Measurements from ENCODE around the gene ING4.

ING4 gene

GRCh38 chr12:6697584-6698351 is 34.8 kb upstream of the ING4 start:
- Histone ChIP-seq H3K9ac (ENCODE audit: low read length in 5 of 5) (no peak overlapping the region), H3K4me1 (ENCODE audit: control insufficient read depth in 5 of 5, insufficient read depth in 5 of 5, low read length in 5 of 5) (peaks cover 0 to 15% (median 9%) of the 10 kb centered on the region in 5 donors), H3K27me3 (ENCODE audit: control insufficient read depth in 5 of 5, insufficient read depth in 4 of 5, low read length in 5 of 5) (peaks cover 47 to 70% (median 66%) of the 10 kb centered on the region in 5 donors), H3K36me3 (ENCODE audit: control insufficient read depth in 5 of 5, insufficient read depth in 5 of 5, low read length in 5 of 5) (no peaks in the 10 kb centered on the region), H3K27ac (ENCODE audit: low read depth, low read length) (no peak overlapping the region), H3K4me3 (ENCODE audit: low read depth in 1 of 5, low read length in 5 of 5) (no peak overlapping the region), H3K9me3 (ENCODE audit: control insufficient read depth in 5 of 5, low read length in 5 of 5) (no peaks in the 10 kb centered on the region)

GRCh38 chr12:6696690-6697583 is 34.0 kb upstream of the ING4 start:
- no peaks in the 10 kb centered on the region for H3K9me3 ChIP-seq (ENCODE audit: control insufficient read depth in 5 of 5, low read length in 5 of 5)
- peaks cover 0 to 15% (median 9%) of the 10 kb centered on the region in 5 donors for H3K4me1 ChIP-seq (ENCODE audit: control insufficient read depth in 5 of 5, insufficient read depth in 5 of 5, low read length in 5 of 5)
- peaks cover 45 to 69% (median 63%) of the 10 kb centered on the region in 5 donors for H3K27me3 ChIP-seq (ENCODE audit: control insufficient read depth in 5 of 5, insufficient read depth in 4 of 5, low read length in 5 of 5)
- H3K27ac ChIP-seq (ENCODE audit: low read depth, low read length): no peak overlapping the region
- no peak overlapping the region for H3K4me3 ChIP-seq (ENCODE audit: low read depth in 1 of 5, low read length in 5 of 5)
- no peaks in the 10 kb centered on the region for H3K36me3 ChIP-seq (ENCODE audit: control insufficient read depth in 5 of 5, insufficient read depth in 5 of 5, low read length in 5 of 5)
- H3K9ac ChIP-seq (ENCODE audit: low read length in 5 of 5): no peak overlapping the region

- Histone ChIP-seq H3K9me3 (ENCODE audit: control insufficient read depth in 5 of 5, low read length in 5 of 5) (no peaks in the 10 kb centered on the region), H3K4me3 (ENCODE audit: low read depth in 1 of 5, low read length in 5 of 5) (no peak overlapping the region), H3K4me1 (ENCODE audit: control insufficient read depth in 5 of 5, insufficient read depth in 5 of 5, low read length in 5 of 5) (peaks cover 0 to 10% (median 5%) of the 10 kb centered on the region in 5 donors), H3K27ac (ENCODE audit: low read depth, low read length) (no peak overlapping the region), H3K36me3 (ENCODE audit: control insufficient read depth in 5 of 5, insufficient read depth in 5 of 5, low read length in 5 of 5) (no peaks in the 10 kb centered on the region), H3K27me3 (ENCODE audit: control insufficient read depth in 5 of 5, insufficient read depth in 4 of 5, low read length in 5 of 5) (peaks cover 33 to 57% (median 51%) of the 10 kb centered on the region in 5 donors), H3K9ac (ENCODE audit: low read length in 5 of 5) (no peak overlapping the region)
Observed at GRCh38 chr12:6695313-6696045, 32.6 kb upstream of the ING4 start.

- H3K9ac ChIP-seq (ENCODE audit: low read length in 5 of 5): no peak overlapping the region
- no peak overlapping the region for H3K4me3 ChIP-seq (ENCODE audit: low read depth in 1 of 5, low read length in 5 of 5)
- peaks cover 31 to 50% (median 49%) of the 10 kb centered on the region in 5 donors for H3K27me3 ChIP-seq (ENCODE audit: control insufficient read depth in 5 of 5, insufficient read depth in 4 of 5, low read length in 5 of 5)
- no peaks in the 10 kb centered on the region for H3K9me3 ChIP-seq (ENCODE audit: control insufficient read depth in 5 of 5, low read length in 5 of 5)
- peaks cover 0 to 10% (median 8%) of the 10 kb centered on the region in 5 donors for H3K4me1 ChIP-seq (ENCODE audit: control insufficient read depth in 5 of 5, insufficient read depth in 5 of 5, low read length in 5 of 5)
- no peaks in the 10 kb centered on the region for H3K36me3 ChIP-seq (ENCODE audit: control insufficient read depth in 5 of 5, insufficient read depth in 5 of 5, low read length in 5 of 5)
- H3K27ac ChIP-seq (ENCODE audit: low read depth, low read length): no peak overlapping the region
Observed at GRCh38 chr12:6694701-6695100, 31.8 kb upstream of the ING4 start.

GRCh38 chr12:6693832-6694355 is 31.0 kb upstream of the ING4 start:
- peaks cover 23 to 44% (median 42%) of the 10 kb centered on the region in 5 donors for H3K27me3 ChIP-seq (ENCODE audit: control insufficient read depth in 5 of 5, insufficient read depth in 4 of 5, low read length in 5 of 5)
- H3K9ac ChIP-seq (ENCODE audit: low read length in 5 of 5): no peak overlapping the region
- H3K27ac ChIP-seq (ENCODE audit: low read depth, low read length): no peak overlapping the region
- no peaks in the 10 kb centered on the region for H3K9me3 ChIP-seq (ENCODE audit: control insufficient read depth in 5 of 5, low read length in 5 of 5)
- no peak overlapping the region for H3K4me3 ChIP-seq (ENCODE audit: low read depth in 1 of 5, low read length in 5 of 5)
- H3K36me3 ChIP-seq (ENCODE audit: control insufficient read depth in 5 of 5, insufficient read depth in 5 of 5, low read length in 5 of 5): no peaks in the 10 kb centered on the region
- H3K4me1 ChIP-seq (ENCODE audit: control insufficient read depth in 5 of 5, insufficient read depth in 5 of 5, low read length in 5 of 5): peaks cover 0 to 11% (median 8%) of the 10 kb centered on the region in 5 donors

GRCh38 chr12:6692888-6693287 is 30.0 kb upstream of the ING4 start:
- Histone ChIP-seq H3K9me3 (ENCODE audit: control insufficient read depth in 5 of 5, low read length in 5 of 5) (no peaks in the 10 kb centered on the region), H3K27ac (ENCODE audit: low read depth, low read length) (no peak overlapping the region), H3K9ac (ENCODE audit: low read length in 5 of 5) (no peak overlapping the region)

GRCh38 chr12:6691473-6691872 is 28.6 kb upstream of the ING4 start:
- Histone ChIP-seq H3K9ac (ENCODE audit: low read length in 5 of 5) (no peak overlapping the region), H3K4me1 (ENCODE audit: control insufficient read depth in 5 of 5, insufficient read depth in 5 of 5, low read length in 5 of 5) (peaks cover 5 to 34% (median 29%) of the 10 kb centered on the region in 5 donors), H3K36me3 (ENCODE audit: control insufficient read depth in 5 of 5, insufficient read depth in 5 of 5, low read length in 5 of 5) (peaks cover 0 to 3% (median 0%) of the 10 kb centered on the region in 5 donors), H3K4me3 (ENCODE audit: low read depth in 1 of 5, low read length in 5 of 5) (no peak overlapping the region), H3K9me3 (ENCODE audit: control insufficient read depth in 5 of 5, low read length in 5 of 5) (no peaks in the 10 kb centered on the region), H3K27me3 (ENCODE audit: control insufficient read depth in 5 of 5, insufficient read depth in 4 of 5, low read length in 5 of 5) (peaks cover 5 to 23% (median 17%) of the 10 kb centered on the region in 5 donors), H3K27ac (ENCODE audit: low read depth, low read length) (no peak overlapping the region)

More at GRCh38 chr12:6692888-6693287, 30.0 kb upstream of the ING4 start:
- Histone ChIP-seq H3K27me3 (ENCODE audit: control insufficient read depth in 5 of 5, insufficient read depth in 4 of 5, low read length in 5 of 5) (peaks cover 15 to 35% (median 32%) of the 10 kb centered on the region in 5 donors), H3K4me1 (ENCODE audit: control insufficient read depth in 5 of 5, insufficient read depth in 5 of 5, low read length in 5 of 5) (peaks cover 2 to 19% (median 16%) of the 10 kb centered on the region in 5 donors), H3K4me3 (ENCODE audit: low read depth in 1 of 5, low read length in 5 of 5) (no peak overlapping the region), H3K36me3 (ENCODE audit: control insufficient read depth in 5 of 5, insufficient read depth in 5 of 5, low read length in 5 of 5) (no peaks in the 10 kb centered on the region)

- H3K4me1 ChIP-seq (ENCODE audit: control insufficient read depth in 5 of 5, insufficient read depth in 5 of 5, low read length in 5 of 5): peaks cover 5 to 37% (median 29%) of the 10 kb centered on the region in 5 donors
Observed at GRCh38 chr12:6688999-6689882, 26.3 kb upstream of the ING4 start, which contains the start of gene ZNF384. TSS of gene ZNF384 (minus strand) at chr12:6689375. CDS start at chr12:6679520, 9,855 bp downstream.

More at GRCh38 chr12:6688999-6689882, 26.3 kb upstream of the ING4 start, which contains the start of gene ZNF384:
- Histone ChIP-seq H3K27me3 (ENCODE audit: control insufficient read depth in 5 of 5, insufficient read depth in 4 of 5, low read length in 5 of 5) (peaks cover 0 to 7% (median 5%) of the 10 kb centered on the region in 5 donors), H3K4me3 (ENCODE audit: low read depth in 1 of 5, low read length in 5 of 5) (peak within 1 kb of the TSS; percentile 85 to 97 (median 93)), H3K36me3 (ENCODE audit: control insufficient read depth in 5 of 5, insufficient read depth in 5 of 5, low read length in 5 of 5) (peaks cover 0 to 8% (median 0%) of the 10 kb centered on the region in 5 donors), H3K27ac (ENCODE audit: low read depth, low read length) (peak within 1 kb of the TSS; percentile 87), H3K9ac (ENCODE audit: low read length in 5 of 5) (peak within 1 kb of the TSS; percentile 79 to 98 (median 93)), H3K9me3 (ENCODE audit: control insufficient read depth in 5 of 5, low read length in 5 of 5) (no peaks in the 10 kb centered on the region)

Data from subcutaneous abdominal adipose tissue (tissue), 5 donors.